OCI-LY1 (cell line): ENCODE measurements around the gene THAP4.

Source experiments
- H2AFZ ChIP-seq: fragments of 200-600 bp; sonication (generic), shearing (Covaris generic); 2 replicates; pipeline ENCODE4 v1.6.0; 2014; ENCODE audit warnings: antibody characterized with exemption, mild to moderate bottlenecking, low read length
- H3F3A ChIP-seq: fragments of 200-600 bp; sonication (generic), shearing (Covaris generic); 2 replicates; pipeline ENCODE4 v1.6.0; 2014; ENCODE audit warnings: mild to moderate bottlenecking, antibody characterized with exemption, low read length, moderate library complexity; ENCODE audit not compliant: insufficient read depth
- H3K27ac ChIP-seq: fragments of 200-600 bp; sonication (generic); 2 replicates; pipeline ENCODE4 v1.5.1; 2014; ENCODE audit warnings: low read length, mixed run types, mild to moderate bottlenecking, low read depth; ENCODE audit not compliant: poor library complexity, severe bottlenecking
- H3K27me3 ChIP-seq: fragments of 200-600 bp; sonication (generic); 2 replicates; pipeline ENCODE4 v1.6.0; 2014; ENCODE audit warnings: antibody characterized with exemption, mild to moderate bottlenecking, low read length, moderate library complexity; ENCODE audit not compliant: insufficient read depth
- H3K36me3 ChIP-seq: fragments of 200-600 bp; sonication (generic); 2 replicates; pipeline ENCODE4 v1.6.1; 2014; ENCODE audit warnings: mild to moderate bottlenecking, antibody characterized with exemption, low read length, moderate library complexity, mixed read lengths; ENCODE audit not compliant: insufficient read depth
- H3K4me1 ChIP-seq: fragments of 200-600 bp; sonication (generic); 2 replicates; pipeline ENCODE4 v1.5.1; 2014; ENCODE audit warnings: mild to moderate bottlenecking, low read length, moderate library complexity; ENCODE audit not compliant: insufficient read depth, severe bottlenecking
- H3K4me2 ChIP-seq: fragments of 200-600 bp; sonication (generic), shearing (Covaris generic); 2 replicates; pipeline ENCODE4 v1.6.1; 2014; ENCODE audit warnings: low read length
- H3K4me3 ChIP-seq: fragments of 200-600 bp; sonication (generic); 2 replicates; pipeline ENCODE4 v1.5.1; 2014; ENCODE audit warnings: low read length, low read depth, mild to moderate bottlenecking, mixed read lengths; ENCODE audit not compliant: poor library complexity, severe bottlenecking
- H3K79me2 ChIP-seq: fragments of 200-600 bp; shearing (Covaris generic); 2 replicates; pipeline ENCODE4 v1.6.1; 2016; ENCODE audit warnings: mixed run types, low read length, mixed read lengths; ENCODE audit not compliant: insufficient read depth
- H3K9ac ChIP-seq: fragments of 200-600 bp; sonication (generic), shearing (Covaris generic); 2 replicates; pipeline ENCODE4 v1.6.1; 2014; ENCODE audit warnings: mild to moderate bottlenecking, low read length, mixed read lengths
- H3K9me2 ChIP-seq: fragments of 200-600 bp; sonication (generic), shearing (Covaris generic); 2 replicates; pipeline ENCODE4 v1.6.1; 2014; ENCODE audit warnings: low read depth, mild to moderate bottlenecking, low read length, mixed read lengths
- H3K9me3 ChIP-seq: fragments of 200-600 bp; shearing (Covaris generic); 2 replicates; pipeline ENCODE4 v1.6.1; 2014; ENCODE audit warnings: low read length, mixed read lengths
- H4K20me1 ChIP-seq: fragments of 200-600 bp; sonication (generic), shearing (Covaris generic); 2 replicates; pipeline ENCODE4 v1.6.0; 2016; ENCODE audit warnings: mild to moderate bottlenecking, low read length; ENCODE audit not compliant: insufficient read depth
- EZH2 ChIP-seq: fragments of 200-600 bp; sonication (generic), shearing (Covaris generic); IDR thresholded peaks from 2 replicates; pipeline ENCODE4 v1.8.0; 2017; ENCODE audit warnings: borderline replicate concordance, mixed run types, mild to moderate bottlenecking, antibody characterized with exemption, low read length, moderate library complexity, mixed read lengths
- TF ChIP-seq, protein P1 (sequence below): fragments of 200-600 bp; sonication (generic), shearing (Covaris generic); IDR thresholded peaks from 2 replicates; pipeline ENCODE4 v1.5.1; 2017; ENCODE audit warnings: mild to moderate bottlenecking, antibody characterized with exemption, low read length, moderate library complexity, mixed read lengths

The THAP4 gene

DNA sequence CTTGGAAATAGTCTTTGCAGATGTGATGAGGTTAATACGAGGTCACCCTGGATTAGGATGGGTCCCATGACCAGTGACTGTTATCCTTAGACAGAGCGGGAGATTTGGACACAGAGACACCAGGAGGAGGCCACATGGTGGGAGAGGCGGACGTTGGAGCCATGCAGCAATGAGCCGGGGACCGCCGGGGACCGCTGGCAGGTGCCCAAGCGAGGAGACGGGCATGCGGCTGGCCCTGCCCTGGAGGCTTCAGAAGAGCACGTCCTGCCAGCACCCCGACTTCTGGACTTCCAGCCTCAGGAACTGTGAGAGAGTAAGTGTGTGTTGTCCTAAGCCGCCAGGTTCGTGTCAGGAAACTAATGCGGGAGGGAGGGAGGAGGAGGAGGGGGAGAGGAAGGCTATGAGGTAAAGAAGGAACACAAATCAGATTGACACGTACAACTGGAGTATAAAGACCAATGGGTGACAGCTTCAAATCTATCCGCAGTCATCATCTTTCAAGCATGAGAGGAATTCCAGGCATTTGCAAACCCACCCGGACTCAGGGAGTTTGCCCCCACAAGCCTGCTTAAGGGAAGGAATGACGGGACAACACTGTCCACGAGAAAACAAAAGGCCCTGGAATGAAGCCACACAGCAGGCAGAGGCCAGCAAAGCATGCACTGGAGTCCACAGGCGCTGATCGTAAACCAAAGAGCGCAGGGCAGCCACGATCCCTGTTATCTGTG lies 90.0 kb downstream of the THAP4 start:
- no peaks in the 10 kb centered on the region; the same call in 1 of the 2 replicates for H3K27me3 ChIP-seq
- H3K4me3 ChIP-seq, result no peak overlapping the region
- H3F3A ChIP-seq, result no peaks in the 10 kb centered on the region
- H3K9me2 ChIP-seq, result no peaks in the 10 kb centered on the region
- no peaks in the 10 kb centered on the region for H3K36me3 ChIP-seq
- no peak for TF ChIP-seq EZH2
- no peak overlapping the region for H3K27ac ChIP-seq
- no peak overlapping the region for H3K9ac ChIP-seq
- H3K4me1 ChIP-seq, result no peaks in the 10 kb centered on the region
- no peak overlapping the region for H3K4me2 ChIP-seq
- H3K79me2 ChIP-seq, result no peaks in the 10 kb centered on the region
- H4K20me1 ChIP-seq, result no peaks in the 10 kb centered on the region
- no peak overlapping the region for H2AFZ ChIP-seq
- H3K9me3 ChIP-seq, result no peaks in the 10 kb centered on the region

- no peak overlapping the region for H3K4me3 ChIP-seq
- H3K27ac ChIP-seq, result no peak overlapping the region
These were observed 91.2 kb downstream of the THAP4 start for GRCh38 chr2:241545523-241546473.

GRCh38 chr2:241545106-241545505 lies 91.9 kb downstream of the THAP4 start:
- peaks cover 5% of the 10 kb centered on the region; the same call in 1 of the 2 replicates for H3K27me3 ChIP-seq
- no peaks in the 10 kb centered on the region for H4K20me1 ChIP-seq
- H3K9me2 ChIP-seq, result no peaks in the 10 kb centered on the region
- no peaks in the 10 kb centered on the region for H3F3A ChIP-seq
- no peak overlapping the region for H2AFZ ChIP-seq
- TF ChIP-seq, protein P1, sequence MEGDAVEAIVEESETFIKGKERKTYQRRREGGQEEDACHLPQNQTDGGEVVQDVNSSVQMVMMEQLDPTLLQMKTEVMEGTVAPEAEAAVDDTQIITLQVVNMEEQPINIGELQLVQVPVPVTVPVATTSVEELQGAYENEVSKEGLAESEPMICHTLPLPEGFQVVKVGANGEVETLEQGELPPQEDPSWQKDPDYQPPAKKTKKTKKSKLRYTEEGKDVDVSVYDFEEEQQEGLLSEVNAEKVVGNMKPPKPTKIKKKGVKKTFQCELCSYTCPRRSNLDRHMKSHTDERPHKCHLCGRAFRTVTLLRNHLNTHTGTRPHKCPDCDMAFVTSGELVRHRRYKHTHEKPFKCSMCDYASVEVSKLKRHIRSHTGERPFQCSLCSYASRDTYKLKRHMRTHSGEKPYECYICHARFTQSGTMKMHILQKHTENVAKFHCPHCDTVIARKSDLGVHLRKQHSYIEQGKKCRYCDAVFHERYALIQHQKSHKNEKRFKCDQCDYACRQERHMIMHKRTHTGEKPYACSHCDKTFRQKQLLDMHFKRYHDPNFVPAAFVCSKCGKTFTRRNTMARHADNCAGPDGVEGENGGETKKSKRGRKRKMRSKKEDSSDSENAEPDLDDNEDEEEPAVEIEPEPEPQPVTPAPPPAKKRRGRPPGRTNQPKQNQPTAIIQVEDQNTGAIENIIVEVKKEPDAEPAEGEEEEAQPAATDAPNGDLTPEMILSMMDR, result no peak
- TF ChIP-seq EZH2, result no peak
- H3K9me3 ChIP-seq, result no peaks in the 10 kb centered on the region
- H3K27ac ChIP-seq, result no peak overlapping the region
- no peak overlapping the region for H3K4me2 ChIP-seq
- no peak overlapping the region for H3K4me3 ChIP-seq
- H3K4me1 ChIP-seq, result no peaks in the 10 kb centered on the region
- no peak overlapping the region for H3K9ac ChIP-seq
- H3K79me2 ChIP-seq, result no peaks in the 10 kb centered on the region
- no peaks in the 10 kb centered on the region for H3K36me3 ChIP-seq

More at GRCh38 chr2:241545523-241546473, 91.2 kb downstream of the THAP4 start:
- Histone ChIP-seq H2AFZ (no peak overlapping the region), H3K9ac (no peak overlapping the region), H3K9me3 (no peaks in the 10 kb centered on the region), H3K36me3 (no peaks in the 10 kb centered on the region), H3K27me3 (no peaks in the 10 kb centered on the region), H3K9me2 (no peaks in the 10 kb centered on the region), H3K4me1 (no peaks in the 10 kb centered on the region), H3K79me2 (no peaks in the 10 kb centered on the region), H4K20me1 (no peaks in the 10 kb centered on the region), H3F3A (no peaks in the 10 kb centered on the region), H3K4me2 (no peak overlapping the region)
- TF ChIP-seq, protein P1, result no peak
- TF ChIP-seq EZH2, result no peak
